ENCODE measurements around the gene SLCO3A1. TPM values are rescaled to one million over a fixed set of nuclear protein-coding genes. Genes with fewer than 3 reads are reported as not detected.

SLCO3A1 gene
- total and polyA plus RNA-seq, 2 donors (not counting 1 experiment from before 2014, with no cell fraction given): 8.1 to 16.8 TPM

DNA sequence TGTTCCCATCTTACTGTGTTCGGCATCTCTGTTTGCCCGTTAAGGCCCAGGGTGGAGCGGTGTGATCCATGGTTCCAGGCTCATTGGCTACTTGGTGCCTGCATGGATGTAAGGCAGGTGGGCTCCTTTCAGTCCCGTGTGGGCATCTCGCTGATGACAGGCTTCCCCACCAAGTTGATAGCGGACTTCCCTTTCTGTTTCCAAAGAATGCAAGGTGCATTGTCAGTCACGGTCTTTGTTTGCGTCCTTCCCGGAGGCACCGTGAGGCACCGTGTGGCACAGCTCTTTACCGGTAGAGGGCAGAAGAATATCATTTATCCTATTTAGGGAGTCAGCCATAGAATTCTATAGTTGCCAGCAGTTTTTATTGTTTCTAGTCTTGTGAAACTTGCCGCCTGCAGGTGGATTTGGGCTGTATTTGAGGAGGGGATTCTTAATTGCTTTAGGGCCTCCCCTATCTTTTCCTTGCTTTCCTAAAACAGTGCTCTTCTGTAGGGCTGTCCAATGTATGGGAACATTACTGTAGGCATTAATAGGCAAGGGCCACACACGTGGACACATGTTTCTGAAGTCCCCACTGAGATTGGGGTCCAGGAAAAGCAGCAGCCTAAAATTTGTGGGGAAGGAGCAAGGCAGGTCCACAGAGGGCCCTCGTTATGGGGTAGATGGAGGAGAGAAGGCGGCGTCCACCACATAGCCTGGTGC lies 244.1 kb downstream of the SLCO3A1 start:
- Histone ChIP-seq H3K36me3 (ENCODE audit: control insufficient read depth, insufficient read depth, low read length) (no peaks in the 10 kb centered on the region), H2AFZ (ENCODE audit: low read length) (no peak overlapping the region), H3K4me3 (replicated peaks in 1 of 4; ENCODE audit: control extremely low read depth in 1 of 4, insufficient read depth in 1 of 4, low read depth in 3 of 4, low read length in 4 of 4) (no peak overlapping the region), H3K9ac (ENCODE audit: insufficient read depth, low read length) (no peak overlapping the region), H3K27me3 (ENCODE audit: control insufficient read depth, insufficient read depth, low read length) (no peaks in the 10 kb centered on the region), H4K20me1 (ENCODE audit: control insufficient read depth, extremely low read depth, insufficient read depth, low read length) (no peaks in the 10 kb centered on the region), H3K4me2 (ENCODE audit: extremely low read depth, insufficient read depth, low read length) (peak overlapping the region; percentile 35), H3K27ac (ENCODE audit: insufficient read depth, low read length) (no peak overlapping the region), H3K9me3 (ENCODE audit: control insufficient read depth, insufficient read depth, low read depth, low read length) (no peaks in the 10 kb centered on the region), H3K79me2 (ENCODE audit: control insufficient read depth, insufficient read depth, low read length) (no peaks in the 10 kb centered on the region), H3K4me1 (ENCODE audit: control insufficient read depth, extremely low read depth, insufficient read depth, low read length) (no peaks in the 10 kb centered on the region)
- DNase-seq (ENCODE audit: low read depth in 2 of 2): peak; percentile 27 to 62
- TF ChIP-seq EZH2 (IDR thresholded peaks at IDR 0.05; ENCODE audit: low read length, missing control alignments): no peak
- peak; percentile 67 to 80 for TF ChIP-seq CTCF (conservative IDR thresholded peaks at IDR 0.05 in 1 of 2, IDR thresholded peaks at IDR 0.05 in 1 of 2; ENCODE audit: low read depth in 1 of 2, low read length in 2 of 2)

DNA sequence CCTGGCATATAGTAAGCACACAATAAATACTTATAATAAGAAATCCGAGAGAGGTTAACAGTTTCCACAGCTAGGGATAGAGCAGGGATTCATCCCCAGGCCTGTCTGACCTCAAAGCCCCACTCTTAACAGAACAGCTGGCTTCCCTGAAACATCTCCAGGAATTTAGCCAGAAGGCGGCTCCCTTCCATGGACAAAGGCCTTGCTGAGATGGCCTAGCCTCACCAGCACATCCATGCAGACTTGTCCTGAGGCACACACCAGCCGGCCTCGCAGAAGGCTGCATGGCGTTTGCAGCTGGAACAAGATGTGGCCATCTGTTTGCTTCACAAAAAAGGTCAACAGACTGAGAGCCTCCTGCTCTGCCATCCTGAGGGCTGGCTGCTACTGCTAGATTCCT lies 245.4 kb downstream of the SLCO3A1 start:
- no peak overlapping the region for H3K27ac ChIP-seq (ENCODE audit: insufficient read depth, low read length)
- H3K9ac ChIP-seq (ENCODE audit: insufficient read depth, low read length): no peak overlapping the region
- no peaks in the 10 kb centered on the region for H3K4me1 ChIP-seq (ENCODE audit: control insufficient read depth, extremely low read depth, insufficient read depth, low read length)

DNA sequence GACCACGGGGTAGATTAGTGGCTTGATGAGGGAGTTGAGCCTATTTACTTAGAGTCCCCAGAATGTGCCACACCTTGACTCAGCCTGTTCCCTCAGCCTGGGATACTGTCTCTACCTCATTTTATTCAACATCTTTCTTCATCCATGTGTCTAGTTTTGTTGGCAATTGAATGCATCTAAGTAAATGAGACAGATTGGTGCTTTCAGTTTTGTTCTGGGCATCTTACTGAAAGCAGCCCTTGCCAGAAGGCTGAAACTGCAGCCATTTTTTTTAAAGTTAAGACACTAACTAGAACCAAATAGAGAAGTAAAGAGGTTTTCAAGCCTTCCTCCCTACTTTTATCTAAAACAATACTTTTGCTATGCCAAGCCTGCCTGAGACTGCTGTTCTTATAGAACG lies 246.8 kb downstream of the SLCO3A1 start:
- Histone ChIP-seq H3K79me2 (ENCODE audit: control insufficient read depth, insufficient read depth, low read length) (no peaks in the 10 kb centered on the region), H3K27me3 (ENCODE audit: control insufficient read depth, insufficient read depth, low read length) (no peaks in the 10 kb centered on the region), H2AFZ (ENCODE audit: low read length) (no peak overlapping the region), H3K4me3 (replicated peaks in 1 of 4; ENCODE audit: control extremely low read depth in 1 of 4, insufficient read depth in 1 of 4, low read depth in 3 of 4, low read length in 4 of 4) (no peak overlapping the region), H3K4me1 (ENCODE audit: control insufficient read depth, extremely low read depth, insufficient read depth, low read length) (no peaks in the 10 kb centered on the region), H4K20me1 (ENCODE audit: control insufficient read depth, extremely low read depth, insufficient read depth, low read length) (no peaks in the 10 kb centered on the region), H3K27ac (ENCODE audit: insufficient read depth, low read length) (no peak overlapping the region), H3K4me2 (ENCODE audit: extremely low read depth, insufficient read depth, low read length) (no peak overlapping the region), H3K9me3 (ENCODE audit: control insufficient read depth, insufficient read depth, low read depth, low read length) (no peaks in the 10 kb centered on the region), H3K36me3 (ENCODE audit: control insufficient read depth, insufficient read depth, low read length) (no peaks in the 10 kb centered on the region), H3K9ac (ENCODE audit: insufficient read depth, low read length) (no peak overlapping the region)
- no peak for DNase-seq (ENCODE audit: low read depth in 2 of 2)
- TF ChIP-seq EZH2 (IDR thresholded peaks at IDR 0.05; ENCODE audit: low read length, missing control alignments) (no peak), CTCF (conservative IDR thresholded peaks at IDR 0.05 in 1 of 2, IDR thresholded peaks at IDR 0.05 in 1 of 2; ENCODE audit: low read depth in 1 of 2, low read length in 2 of 2) (no peak)

More for the DNA sequence above, 245.4 kb downstream of the SLCO3A1 start:
- no peaks in the 10 kb centered on the region for H4K20me1 ChIP-seq (ENCODE audit: control insufficient read depth, extremely low read depth, insufficient read depth, low read length)
- TF ChIP-seq EZH2 (IDR thresholded peaks at IDR 0.05; ENCODE audit: low read length, missing control alignments): no peak
- TF ChIP-seq CTCF (conservative IDR thresholded peaks at IDR 0.05 in 1 of 2, IDR thresholded peaks at IDR 0.05 in 1 of 2; ENCODE audit: low read depth in 1 of 2, low read length in 2 of 2): no peak
- H3K79me2 ChIP-seq (ENCODE audit: control insufficient read depth, insufficient read depth, low read length): no peaks in the 10 kb centered on the region
- H3K27me3 ChIP-seq (ENCODE audit: control insufficient read depth, insufficient read depth, low read length): no peaks in the 10 kb centered on the region
- no peaks in the 10 kb centered on the region for H3K9me3 ChIP-seq (ENCODE audit: control insufficient read depth, insufficient read depth, low read depth, low read length)
- no peak overlapping the region for H3K4me3 ChIP-seq (replicated peaks in 1 of 4; ENCODE audit: control extremely low read depth in 1 of 4, insufficient read depth in 1 of 4, low read depth in 3 of 4, low read length in 4 of 4)
- H3K36me3 ChIP-seq (ENCODE audit: control insufficient read depth, insufficient read depth, low read length): no peaks in the 10 kb centered on the region
- H2AFZ ChIP-seq (ENCODE audit: low read length): no peak overlapping the region
- no peak overlapping the region for H3K4me2 ChIP-seq (ENCODE audit: extremely low read depth, insufficient read depth, low read length)
- DNase-seq (ENCODE audit: low read depth in 2 of 2): peak in 1 of 2 donors; percentile 39
